ENCODE data around the gene MATCAP1. TPM values are rescaled to one million over a fixed set of nuclear protein-coding genes. Genes with fewer than 3 reads are reported as not detected.
A peak's percentile ranks its signal among the peaks of the same experiment; 100 is the strongest.

MATCAP1 gene
- total and polyA plus RNA-seq, 4 donors: 1.5 to 4.8 (median 3.2) TPM

- Histone ChIP-seq H3K9me3 (ENCODE audit: control insufficient read depth in 4 of 4, low read length in 3 of 4) (no peaks in the 10 kb centered on the region), H3K36me3 (ENCODE audit: control insufficient read depth in 4 of 4, insufficient read depth in 3 of 4, low read depth in 1 of 4, low read length in 3 of 4) (no peaks in the 10 kb centered on the region), H3K9ac (ENCODE audit: low read depth in 1 of 2, low read length in 2 of 2) (no peak overlapping the region), H3K4me1 (ENCODE audit: control insufficient read depth in 4 of 4, insufficient read depth in 4 of 4, low read length in 3 of 4) (peaks cover 18 to 40% (median 37%) of the 10 kb centered on the region in 4 donors), H3K27ac (ENCODE audit: low read depth in 1 of 2, low read length in 2 of 2) (no peak overlapping the region), H3K27me3 (ENCODE audit: control insufficient read depth in 4 of 4, insufficient read depth in 4 of 4, low read length in 3 of 4) (no peaks in the 10 kb centered on the region), H3K4me3 (ENCODE audit: low read depth in 1 of 3, low read length in 3 of 3) (no peak overlapping the region)
- no peak for DNase-seq (ENCODE audit: low spot score)
- no peak for TF ChIP-seq FOXA2 (IDR thresholded peaks at IDR 0.05)
- no peak for TF ChIP-seq REST (IDR thresholded peaks at IDR 0.05)
- TF ChIP-seq ZBTB33 (IDR thresholded peaks at IDR 0.05): no peak
- peak; percentile 75 for TF ChIP-seq NR2F2 (IDR thresholded peaks at IDR 0.05)
- TF ChIP-seq GABPA (IDR thresholded peaks at IDR 0.05 in 1 of 2, conservative IDR thresholded peaks at IDR 0.05 in 1 of 2): peak in 1 of 2 donors; percentile 55
- peak; percentile 47 for TF ChIP-seq SP1 (IDR thresholded peaks at IDR 0.05)
- TF ChIP-seq HNF4A (conservative IDR thresholded peaks at IDR 0.05): peak; percentile 43 to 66
- TF ChIP-seq YY1 (IDR thresholded peaks at IDR 0.05): no peak
- no peak for TF ChIP-seq ATF3 (IDR thresholded peaks at IDR 0.05)
- peak; percentile 85 to 90 for TF ChIP-seq RXRA (IDR thresholded peaks at IDR 0.05)
- no peak for TF ChIP-seq EGR1 (IDR thresholded peaks at IDR 0.05; ENCODE audit: low read depth in 2 of 2)
- no peak for TF ChIP-seq RAD21 (IDR thresholded peaks at IDR 0.05)
- TF ChIP-seq CTCF (IDR thresholded peaks at IDR 0.05; ENCODE audit: low read depth, low read length, missing input control): peak; percentile 8
- 71% methylated on average over 25 of the region's 25 CpGs for WGBS
Observed at GRCh38 chr16:67210069-67210937, 26.5 kb upstream of the MATCAP1 start.

- DNase-seq (ENCODE audit: low spot score): no peak
- H3K27me3 ChIP-seq (ENCODE audit: control insufficient read depth in 4 of 4, insufficient read depth in 4 of 4, low read length in 3 of 4): no peaks in the 10 kb centered on the region
- H3K36me3 ChIP-seq (ENCODE audit: control insufficient read depth in 4 of 4, insufficient read depth in 3 of 4, low read depth in 1 of 4, low read length in 3 of 4): peaks cover 0 to 2% (median 0%) of the 10 kb centered on the region in 4 donors
- H3K9ac ChIP-seq (ENCODE audit: low read depth in 1 of 2, low read length in 2 of 2): no peak overlapping the region
- 90% methylated on average over 8 of the region's 8 CpGs for WGBS
- TF ChIP-seq FOXA2 (IDR thresholded peaks at IDR 0.05) (no peak), RXRA (IDR thresholded peaks at IDR 0.05) (no peak), RAD21 (IDR thresholded peaks at IDR 0.05) (no peak), GABPA (IDR thresholded peaks at IDR 0.05 in 1 of 2, conservative IDR thresholded peaks at IDR 0.05 in 1 of 2) (no peak), ZBTB33 (IDR thresholded peaks at IDR 0.05) (no peak), REST (IDR thresholded peaks at IDR 0.05) (no peak), YY1 (IDR thresholded peaks at IDR 0.05) (no peak)
- no peak overlapping the region for H3K27ac ChIP-seq (ENCODE audit: low read depth in 1 of 2, low read length in 2 of 2)
- no peak overlapping the region for H3K4me3 ChIP-seq (ENCODE audit: low read depth in 1 of 3, low read length in 3 of 3)
- H3K4me1 ChIP-seq (ENCODE audit: control insufficient read depth in 4 of 4, insufficient read depth in 4 of 4, low read length in 3 of 4): peaks cover 18 to 39% (median 34%) of the 10 kb centered on the region in 4 donors
- no peaks in the 10 kb centered on the region for H3K9me3 ChIP-seq (ENCODE audit: control insufficient read depth in 4 of 4, low read length in 3 of 4)
Observed at GRCh38 chr16:67209565-67209964, 25.8 kb upstream of the MATCAP1 start.

All from liver (tissue), 9 donors.